Muscle of leg (tissue), 11 donors: Measurements from ENCODE around the gene GORASP1. TPM values are rescaled to one million over a fixed set of nuclear protein-coding genes. Genes with fewer than 3 reads are reported as not detected.

Source experiments
- DNase-seq: peaks from one replicate; pipeline ENCODE4 v3.0.0; 2013
- H3K27ac ChIP-seq: one replicate; pipeline ENCODE4 v1.5.1; 2013; ENCODE audit warnings: mild to moderate bottlenecking, low read length, control low read depth
- H3K27me3 ChIP-seq: one replicate; pipeline ENCODE4 v1.6.1; 2013; ENCODE audit warnings: low read length; ENCODE audit not compliant: control insufficient read depth, insufficient read depth
- H3K36me3 ChIP-seq: one replicate; pipeline ENCODE4 v1.6.1; 2013; ENCODE audit warnings: low read length; ENCODE audit not compliant: control insufficient read depth, insufficient read depth
- H3K4me1 ChIP-seq: one replicate; pipeline ENCODE4 v1.6.1; 2013; ENCODE audit warnings: low read length; ENCODE audit not compliant: control insufficient read depth, insufficient read depth
- H3K4me3 ChIP-seq: one replicate; pipeline ENCODE4 v1.5.1; 2013; ENCODE audit warnings: low read length, control low read depth
- H3K9me3 ChIP-seq: replicated peaks from 2 replicates; pipeline ENCODE4 v1.6.1; 2013; ENCODE audit warnings: low read depth, low read length; ENCODE audit not compliant: control insufficient read depth
- WGBS: methylation state at CpG from one replicate; pipeline ENCODE4 v1.1.5; 2013; ENCODE audit warnings: missing lambda C conversion rate; ENCODE audit not compliant: insufficient coverage; 5-methylcytosine and 5-hydroxymethylcytosine counted together
- polyA plus RNA-seq, 8 donors: library from polyadenylated mRNA; unstranded; fragments of 120-200 nt; gene quantifications; one replicate each; pipeline versions ENCODE4 v1.2.1 to v1.2.3, GENCODE V29; 2013; ENCODE audit warnings: inconsistent platforms in 1 of 8, low replicate concordance in 1 of 8; ENCODE audit not compliant: insufficient read length in 8 of 8, insufficient read depth in 1 of 8
- total RNA-seq: library from RNA; stranded (reverse); fragments of 120-200 nt; gene quantifications from one replicate; pipeline ENCODE4 v1.2.4, GENCODE V29; 2013

The GORASP1 gene
- total and polyA plus RNA-seq, 9 donors: 28.8 to 41.8 (median 34.5) TPM

- H3K9me3 ChIP-seq: no peaks in the 10 kb centered on the region
- H3K27ac ChIP-seq: no peak overlapping the region
- no peak for DNase-seq
- no peak overlapping the region for H3K4me3 ChIP-seq
- peaks cover 2% of the 10 kb centered on the region for H3K36me3 ChIP-seq
- no peaks in the 10 kb centered on the region for H3K27me3 ChIP-seq
- 71% methylated on average over 8 of the region's 12 CpGs for WGBS
- no peaks in the 10 kb centered on the region for H3K4me1 ChIP-seq
Observed at GRCh38 chr3:39125841-39126500, 18.5 kb upstream of the GORASP1 start.

- no peak overlapping the region for H3K4me3 ChIP-seq
- no peaks in the 10 kb centered on the region for H3K4me1 ChIP-seq
- 63% methylated on average over 3 of the region's 5 CpGs for WGBS
- H3K9me3 ChIP-seq: no peaks in the 10 kb centered on the region
- H3K27ac ChIP-seq: no peak overlapping the region
- peaks cover 1% of the 10 kb centered on the region for H3K36me3 ChIP-seq
- no peak for DNase-seq
- no peaks in the 10 kb centered on the region for H3K27me3 ChIP-seq
Observed at GRCh38 chr3:39124876-39125840, 17.7 kb upstream of the GORASP1 start.

GRCh38 chr3:39122813-39123212 lies 15.4 kb upstream of the GORASP1 start:
- no peaks in the 10 kb centered on the region for H3K27me3 ChIP-seq
- H3K9me3 ChIP-seq: no peaks in the 10 kb centered on the region
- H3K4me3 ChIP-seq: no peak overlapping the region
- H3K4me1 ChIP-seq: no peaks in the 10 kb centered on the region
- WGBS: no CpG with 5 or more reads among the region's 1 CpG
- DNase-seq: no peak
- no peak overlapping the region for H3K27ac ChIP-seq
- H3K36me3 ChIP-seq: no peaks in the 10 kb centered on the region

GRCh38 chr3:39121621-39122020 lies 14.2 kb upstream of the GORASP1 start:
- no peaks in the 10 kb centered on the region for H3K27me3 ChIP-seq
- no peaks in the 10 kb centered on the region for H3K9me3 ChIP-seq
- no CpG with 5 or more reads among the region's 2 CpGs for WGBS
- no peak overlapping the region for H3K4me3 ChIP-seq
- H3K27ac ChIP-seq: no peak overlapping the region
- no peaks in the 10 kb centered on the region for H3K4me1 ChIP-seq
- no peaks in the 10 kb centered on the region for H3K36me3 ChIP-seq
- no peak for DNase-seq

- Histone ChIP-seq H3K4me1 (no peaks in the 10 kb centered on the region), H3K9me3 (no peaks in the 10 kb centered on the region), H3K4me3 (no peak overlapping the region), H3K27me3 (no peaks in the 10 kb centered on the region), H3K27ac (no peak overlapping the region), H3K36me3 (no peaks in the 10 kb centered on the region)
- WGBS: no CpG with 5 or more reads among the region's 5 CpGs
- DNase-seq: no peak
Observed at GRCh38 chr3:39118931-39119660, 11.7 kb upstream of the GORASP1 start.

GRCh38 chr3:39118079-39118478 lies 10.7 kb upstream of the GORASP1 start:
- no peak for DNase-seq
- Histone ChIP-seq H3K36me3 (no peaks in the 10 kb centered on the region), H3K4me3 (no peak overlapping the region), H3K9me3 (no peaks in the 10 kb centered on the region), H3K27me3 (no peaks in the 10 kb centered on the region), H3K4me1 (no peaks in the 10 kb centered on the region), H3K27ac (no peak overlapping the region)
- WGBS: 80% methylated on average over 1 of the region's 3 CpGs

- no peak for DNase-seq
- Histone ChIP-seq H3K9me3 (no peaks in the 10 kb centered on the region), H3K4me1 (no peaks in the 10 kb centered on the region), H3K27ac (no peak overlapping the region), H3K27me3 (no peaks in the 10 kb centered on the region), H3K4me3 (no peak overlapping the region), H3K36me3 (no peaks in the 10 kb centered on the region)
- WGBS: 90% methylated on average over 2 of the region's 3 CpGs
Observed at GRCh38 chr3:39115870-39116269, 8.4 kb upstream of the GORASP1 start.

GRCh38 chr3:39114456-39114855 lies 7.0 kb upstream of the GORASP1 start:
- no peaks in the 10 kb centered on the region for H3K4me1 ChIP-seq
- no peaks in the 10 kb centered on the region for H3K36me3 ChIP-seq
- no peak overlapping the region for H3K4me3 ChIP-seq
- H3K27ac ChIP-seq: no peak overlapping the region
- WGBS: 69% methylated on average over 5 of the region's 5 CpGs
- H3K9me3 ChIP-seq: no peaks in the 10 kb centered on the region
- no peak for DNase-seq
- no peaks in the 10 kb centered on the region for H3K27me3 ChIP-seq

GRCh38 chr3:39113291-39113690 lies 5.9 kb upstream of the GORASP1 start:
- Histone ChIP-seq H3K27ac (no peak overlapping the region), H3K27me3 (no peaks in the 10 kb centered on the region), H3K9me3 (no peaks in the 10 kb centered on the region), H3K4me1 (peaks cover under 1% of the 10 kb centered on the region), H3K4me3 (no peak overlapping the region), H3K36me3 (no peaks in the 10 kb centered on the region)
- WGBS: 100% methylated on average over 2 of the region's 3 CpGs
- no peak for DNase-seq

- no peak overlapping the region for H3K27ac ChIP-seq
- H3K4me1 ChIP-seq: peaks cover 6% of the 10 kb centered on the region
- no peaks in the 10 kb centered on the region for H3K9me3 ChIP-seq
- 52% methylated on average over 2 of the region's 2 CpGs for WGBS
- H3K36me3 ChIP-seq: no peaks in the 10 kb centered on the region
- no peak overlapping the region for H3K4me3 ChIP-seq
- no peak for DNase-seq
- no peaks in the 10 kb centered on the region for H3K27me3 ChIP-seq
Observed at GRCh38 chr3:39112535-39112934, 5.1 kb upstream of the GORASP1 start.
